Measurements from ENCODE around the gene CHAD. TPM values are rescaled to one million over a fixed set of nuclear protein-coding genes. Genes with fewer than 3 reads are reported as not detected.

CHAD gene
- total and polyA plus RNA-seq, 2 of the 13 experiments (the other 11 are each of a cell fraction or from before 2014, with no cell fraction given) = 1.4 TPM; not detected in 1

- Histone ChIP-seq H3K4me3 (replicated peaks in 1 of 3; ENCODE audit: insufficient read depth in 1 of 3, low read depth in 2 of 3, low read length in 3 of 3) (peak overlapping the region; percentile 21 to 68 (median 40); a peak in 5 of 6 replicates), H3K4me2 (ENCODE audit: low read depth, low read length) (peak overlapping the region; percentile 94), H3K79me2 (ENCODE audit: insufficient read depth, low read length) (no peaks in the 10 kb centered on the region), H3K36me3 (replicated peaks in 1 of 2; ENCODE audit: control insufficient read depth in 1 of 2, insufficient read depth in 2 of 2, low read length in 2 of 2) (no peaks in the 10 kb centered on the region), H3K9me3 (ENCODE audit: low read length) (no peaks in the 10 kb centered on the region), H2AFZ (ENCODE audit: low read length) (peak overlapping the region; percentile 68), H3K27me3 (ENCODE audit: control insufficient read depth in 1 of 2, insufficient read depth in 2 of 2, low read length in 2 of 2) (no peaks in the 10 kb centered on the region), H3K27ac (ENCODE audit: extremely low read length, insufficient read depth, low read length) (no peak overlapping the region), H3K9ac (ENCODE audit: insufficient read depth, low read depth, low read length) (peak overlapping the region; percentile 40; the same call in 1 of the 2 replicates), H4K20me1 (ENCODE audit: insufficient read depth, low read length) (no peaks in the 10 kb centered on the region), H3K4me1 (ENCODE audit: insufficient read depth, low read length) (peaks cover 54% of the 10 kb centered on the region)
- WGBS (ENCODE audit: low lambda C conversion rate) = 39% methylated on average over 8 of the region's 8 CpGs
- no TSS peak for BruUV-seq (replicated peaks)
- peak; percentile 62 for DNase-seq (ENCODE audit: low spot score)
- peak; percentile 42 for FAIRE-seq
- ATAC-seq = peak; percentile 41
- ChIA-PET CTCF (ENCODE audit: low intra/inter-chr PET ratio, low total read pairs) (no interaction called here), POLR2A (interaction anchor here (0.7 to 3.2 kb wide), 8 partner anchors 10 to 172 kb away, joined by 3 to 37 read pairs (median 6); partner anchors contain the start of genes EPN3 and XYLT2)
- intact Hi-C loops (cut with micrococcal nuclease; ENCODE audit: unreplicated experiment) = no loop called here
- in situ Hi-C loops (cut with HindIII; ENCODE audit: extremely low pct_ligation_motif_present, low pct_unique_long_range_greater_than_20kb) = no loop called here
- TF ChIP-seq ZNF891 (CRISPR knock-in tag; IDR thresholded peaks at IDR 0.05) (no peak), U2AF2 (IDR thresholded peaks at IDR 0.05; ENCODE audit: low read depth, low read length) (no peak), TAF1 (CRISPR knock-in tag; IDR thresholded peaks at IDR 0.05) (peak; percentile 47; the same call in 1 of the 2 replicates), HNF1A (IDR thresholded peaks at IDR 0.05; ENCODE audit: low read depth) (no peak), HNF1A (CRISPR knock-in tag; IDR thresholded peaks at IDR 0.05; ENCODE audit: borderline replicate concordance) (no peak; the same call in 1 of the 2 replicates), ZNF543 (CRISPR knock-in tag; IDR thresholded peaks at IDR 0.05) (peak; percentile 68; the same call in 1 of the 2 replicates), ZSCAN5A (CRISPR knock-in tag; IDR thresholded peaks at IDR 0.05; ENCODE audit: borderline replicate concordance) (0 out of 2 replicates have a peak, but pooled peaks have one; percentile 29), TFDP2 (CRISPR knock-in tag; IDR thresholded peaks at IDR 0.05) (peak; percentile 13; the same call in 1 of the 2 replicates), ZNF563 (CRISPR knock-in tag; IDR thresholded peaks at IDR 0.05) (0 out of 2 replicates have a peak, but pooled peaks have one; percentile 5), NFYB (CRISPR knock-in tag; IDR thresholded peaks at IDR 0.05) (peak; percentile 67), PRDM10 (CRISPR knock-in tag; IDR thresholded peaks at IDR 0.05; ENCODE audit: low read depth) (peak; percentile 4; the same call in 1 of the 2 replicates)
Observed at GRCh38 chr17:50517504-50518383, 49.1 kb upstream of the CHAD start.
